HCT116 (cell line): ENCODE data around the gene ERICH6B. TPM values are rescaled to one million over a fixed set of nuclear protein-coding genes. Genes with fewer than 3 reads are reported as not detected.

Source experiments
- ATAC-seq: fragments of 200-7000 bp; cut with Tn5 transposase; 2 replicates; pipeline ENCODE4 v1.9.1; 2020; ENCODE audit warnings: mild to moderate bottlenecking, moderate library complexity
- BruUV-seq: library from RNA; stranded (reverse); fragments of 400-500 nt; replicated peaks from 2 replicates; lab custom pipeline; 2021; lab: Mats Ljungman, UMichigan
- CTCF ChIA-PET: fragments of 300-600 bp; sonication (Branson Sonifier 250); formaldehyde crosslinking; loops from one replicate; lab custom pipeline; 2021; ENCODE audit warnings: antibody characterized with exemption; lab: Charles Lee
- POLR2A ChIA-PET: fragments of 300-600, 350-600 bp; sonication (Branson Sonifier 250); formaldehyde crosslinking; loops from one replicate; lab custom pipeline; 2021; ENCODE audit warnings: antibody characterized with exemption; lab: Charles Lee
- RAD21 ChIA-PET, 2 experiments: fragments of 300-600 bp; sonication (Branson Sonifier 250); formaldehyde crosslinking; loops; one replicate each; lab custom pipeline; 2023; ENCODE audit warnings: low total read pairs in 2 of 2; ENCODE audit not compliant: uncharacterized antibody in 2 of 2, unreplicated experiment in 2 of 2, low non-redundant PET in 1 of 2; lab: Charles Lee
- DNase-seq: peaks from one replicate; pipeline ENCODE4 v3.0.0-alpha.2; 2010; ENCODE audit warnings: low read depth, low spot score
- H2AFZ ChIP-seq: fragments of 200-600 bp; shearing (Covaris generic), sonication (generic); 2 replicates; pipeline ENCODE4 v1.6.1; 2017; ENCODE audit warnings: low read depth, mixed run types, mixed read lengths, antibody characterized with exemption, low read length; ENCODE audit not compliant: poor library complexity, severe bottlenecking
- H3K27ac ChIP-seq: 2 replicates; pipeline ENCODE4 v1.5.1; 2012; ENCODE audit warnings: low read depth, low read length
- H3K27me3 ChIP-seq: fragments of 200-600 bp; sonication (generic); 2 replicates; pipeline ENCODE4 v1.6.1; 2016; ENCODE audit warnings: mixed run types, low read length, mixed read lengths; ENCODE audit not compliant: insufficient read depth
- H3K36me3 ChIP-seq, 2 experiments: fragments of 200-500 bp in 1 of 2; fragments of 200-600 bp in 1 of 2; sonication (Bioruptor generic) in 1 of 2; sonication (generic) in 1 of 2; 2 replicates each; pipeline versions ENCODE4 v1.5.1 to v1.6.1; 2014 to 2016; ENCODE audit warnings: low read length in 2 of 2, inconsistent platforms in 1 of 2, mixed read lengths in 1 of 2, mixed run types in 1 of 2; ENCODE audit not compliant: insufficient read depth in 2 of 2, control insufficient read depth in 1 of 2
- H3K4me1 ChIP-seq, 2 experiments: fragments of 200-600 bp in 1 of 2; sonication (generic) in 1 of 2; 2 replicates each; pipeline versions ENCODE4 v1.5.1 to v1.6.1; 2012 to 2017; ENCODE audit warnings: low read length in 2 of 2, inconsistent platforms in 1 of 2, mild to moderate bottlenecking in 1 of 2, mixed read lengths in 1 of 2, mixed run types in 1 of 2, moderate library complexity in 1 of 2; ENCODE audit not compliant: insufficient read depth in 2 of 2, control insufficient read depth in 1 of 2
- H3K4me2 ChIP-seq: fragments of 200-600 bp; sonication (generic); 2 replicates; pipeline ENCODE4 v1.6.1; 2017; ENCODE audit warnings: mixed run types, low read length, mixed read lengths
- H3K4me3 ChIP-seq, 2 experiments: fragments of 200-600 bp in 1 of 2; sonication (generic) in 1 of 2; replicated peaks in 1 of 2; 2 replicates each; pipeline ENCODE4 v1.5.1; 2011 to 2016; ENCODE audit warnings: low read length in 2 of 2, control low read depth in 1 of 2, low read depth in 1 of 2, mild to moderate bottlenecking in 1 of 2, mixed read lengths in 1 of 2, mixed run types in 1 of 2
- H3K79me2 ChIP-seq: fragments of 200-600 bp; sonication (generic); 2 replicates; pipeline ENCODE4 v1.6.1; 2017; ENCODE audit warnings: mild to moderate bottlenecking, mixed run types, low read length, moderate library complexity, mixed read lengths; ENCODE audit not compliant: insufficient read depth
- H3K9ac ChIP-seq: fragments of 200-600 bp; sonication (generic); 2 replicates; pipeline ENCODE4 v1.6.1; 2016; ENCODE audit warnings: low read length, mixed read lengths
- H3K9me2 ChIP-seq: fragments of 200-600 bp; sonication (generic), shearing (Covaris generic); 2 replicates; pipeline ENCODE4 v1.6.1; 2017; ENCODE audit warnings: mixed run types, mild to moderate bottlenecking, moderate library complexity; ENCODE audit not compliant: insufficient read depth
- H3K9me3 ChIP-seq, 2 experiments: fragments of 200-500 bp in 1 of 2; fragments of 200-600 bp in 1 of 2; sonication (Bioruptor generic) in 1 of 2; sonication (generic) in 1 of 2; 2 replicates each; pipeline ENCODE4 v1.6.1; 2014 to 2017; ENCODE audit warnings: low read length in 2 of 2, mixed read lengths in 2 of 2, inconsistent platforms in 1 of 2, low read depth in 1 of 2, mild to moderate bottlenecking in 1 of 2, mixed run types in 1 of 2, moderate library complexity in 1 of 2; ENCODE audit not compliant: control insufficient read depth in 1 of 2, insufficient read depth in 1 of 2
- H4K20me1 ChIP-seq: fragments of 200-600 bp; sonication (generic), shearing (Covaris generic); 2 replicates; pipeline ENCODE4 v1.6.1; 2017; ENCODE audit warnings: mixed run types, mild to moderate bottlenecking, moderate library complexity; ENCODE audit not compliant: insufficient read depth
- CBX3 ChIP-seq: IDR thresholded peaks from 2 replicates; pipeline ENCODE4 v1.6.1; 2012; ENCODE audit warnings: low read depth
- CEBPB ChIP-seq: IDR thresholded peaks from 2 replicates; pipeline ENCODE4 v1.6.1; 2012; ENCODE audit warnings: low read depth
- EGR1 ChIP-seq: IDR thresholded peaks from 2 replicates; pipeline ENCODE4 v1.6.1; 2012; ENCODE audit warnings: low read depth
- EZH2 ChIP-seq: fragments of 200-600 bp; sonication (generic); IDR thresholded peaks from 2 replicates; pipeline ENCODE4 v1.6.1; 2017; ENCODE audit warnings: antibody characterized with exemption, mixed run types
- EZH2phosphoT487 ChIP-seq: fragments of 200-600 bp; IDR thresholded peaks from 2 replicates; pipeline ENCODE4 v1.6.1; 2018; ENCODE audit warnings: antibody characterized with exemption, borderline replicate concordance
- FOSL1 ChIP-seq: IDR thresholded peaks from 2 replicates; pipeline ENCODE4 v1.6.1; 2012; ENCODE audit warnings: low read depth
- POLR2A ChIP-seq: IDR thresholded peaks from 2 replicates; pipeline ENCODE4 v1.7.0; 2011; ENCODE audit warnings: borderline replicate concordance; ENCODE audit not compliant: insufficient read depth, insufficient read length; ENCODE audit errors: extremely low read depth
- RAD21 ChIP-seq: IDR thresholded peaks from 2 replicates; pipeline ENCODE4 v1.6.1; 2012; ENCODE audit warnings: low read depth, mild to moderate bottlenecking
- SIN3A ChIP-seq: IDR thresholded peaks from 2 replicates; pipeline ENCODE4 v1.6.1; 2012; ENCODE audit warnings: low read depth
- SP1 ChIP-seq: IDR thresholded peaks from 2 replicates; pipeline ENCODE4 v1.6.1; 2012; ENCODE audit warnings: low read depth
- ZFX ChIP-seq: fragments of 450-650 bp; IDR thresholded peaks from 2 replicates; pipeline ENCODE4 v1.6.1; 2017
- intact Hi-C: fragments of 100-400 bp; cut with micrococcal nuclease; formaldehyde crosslinking; loops from 2 replicates; pipeline ENCODE4 v1.10.0; 2022
- total RNA-seq: library from RNA; stranded (reverse); gene quantifications from one replicate; pipeline ENCODE4 v1.2.1, GENCODE V29; 2021; ENCODE audit not compliant: unreplicated experiment
- TF ChIP-seq, protein P1 (sequence below): IDR thresholded peaks from 2 replicates; pipeline ENCODE4 v1.6.1; 2012; ENCODE audit warnings: low read depth
- TF ChIP-seq, protein P2 (sequence below): IDR thresholded peaks from 2 replicates; pipeline ENCODE4 v1.6.1; 2011; ENCODE audit warnings: mild to moderate bottlenecking, low read length, moderate library complexity; ENCODE audit not compliant: insufficient replicate concordance; ENCODE audit errors: extremely low read depth
- TF ChIP-seq, protein P3 (sequence below): IDR thresholded peaks from 2 replicates; pipeline ENCODE4 v1.6.1; 2012

Gene ERICH6B
- total RNA-seq, 1 experiment from 2014 or later = not detected

DNA sequence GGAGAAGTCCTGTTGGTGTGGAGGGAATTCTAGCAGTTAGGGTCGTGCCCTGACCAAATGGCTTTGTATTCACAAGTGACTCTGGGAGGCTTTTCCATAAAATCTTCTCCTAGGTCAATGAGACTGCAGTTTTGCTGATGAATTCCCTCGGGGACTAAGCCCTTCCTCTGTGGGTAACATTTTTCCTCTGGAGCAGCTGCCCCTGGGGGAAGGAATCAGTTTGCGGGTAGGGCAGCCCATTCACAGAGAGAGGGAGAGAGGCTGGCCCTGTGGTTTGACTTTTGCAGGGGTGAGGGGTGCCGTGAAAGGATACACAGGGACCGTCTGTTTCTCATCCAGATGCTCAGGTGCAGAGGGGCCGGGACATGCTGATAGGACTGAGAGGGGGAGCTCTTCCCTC lies 67.3 kb downstream of the ERICH6B start:
- RAD21 ChIA-PET = no interaction called here
- no peaks in the 10 kb centered on the region for H4K20me1 ChIP-seq
- H3K9me2 ChIP-seq = no peaks in the 10 kb centered on the region
- intact Hi-C loops = no loop called here
- no peak overlapping the region for H3K27ac ChIP-seq
- no peak overlapping the region for H3K4me3 ChIP-seq
- CTCF ChIA-PET = no interaction called here
- DNase-seq = no peak
- no peak overlapping the region for H2AFZ ChIP-seq
- ATAC-seq = no peak
- no peak for TF ChIP-seq EGR1
- TF ChIP-seq ZFX = no peak
- no peak for TF ChIP-seq POLR2A
- TF ChIP-seq, protein P1, sequence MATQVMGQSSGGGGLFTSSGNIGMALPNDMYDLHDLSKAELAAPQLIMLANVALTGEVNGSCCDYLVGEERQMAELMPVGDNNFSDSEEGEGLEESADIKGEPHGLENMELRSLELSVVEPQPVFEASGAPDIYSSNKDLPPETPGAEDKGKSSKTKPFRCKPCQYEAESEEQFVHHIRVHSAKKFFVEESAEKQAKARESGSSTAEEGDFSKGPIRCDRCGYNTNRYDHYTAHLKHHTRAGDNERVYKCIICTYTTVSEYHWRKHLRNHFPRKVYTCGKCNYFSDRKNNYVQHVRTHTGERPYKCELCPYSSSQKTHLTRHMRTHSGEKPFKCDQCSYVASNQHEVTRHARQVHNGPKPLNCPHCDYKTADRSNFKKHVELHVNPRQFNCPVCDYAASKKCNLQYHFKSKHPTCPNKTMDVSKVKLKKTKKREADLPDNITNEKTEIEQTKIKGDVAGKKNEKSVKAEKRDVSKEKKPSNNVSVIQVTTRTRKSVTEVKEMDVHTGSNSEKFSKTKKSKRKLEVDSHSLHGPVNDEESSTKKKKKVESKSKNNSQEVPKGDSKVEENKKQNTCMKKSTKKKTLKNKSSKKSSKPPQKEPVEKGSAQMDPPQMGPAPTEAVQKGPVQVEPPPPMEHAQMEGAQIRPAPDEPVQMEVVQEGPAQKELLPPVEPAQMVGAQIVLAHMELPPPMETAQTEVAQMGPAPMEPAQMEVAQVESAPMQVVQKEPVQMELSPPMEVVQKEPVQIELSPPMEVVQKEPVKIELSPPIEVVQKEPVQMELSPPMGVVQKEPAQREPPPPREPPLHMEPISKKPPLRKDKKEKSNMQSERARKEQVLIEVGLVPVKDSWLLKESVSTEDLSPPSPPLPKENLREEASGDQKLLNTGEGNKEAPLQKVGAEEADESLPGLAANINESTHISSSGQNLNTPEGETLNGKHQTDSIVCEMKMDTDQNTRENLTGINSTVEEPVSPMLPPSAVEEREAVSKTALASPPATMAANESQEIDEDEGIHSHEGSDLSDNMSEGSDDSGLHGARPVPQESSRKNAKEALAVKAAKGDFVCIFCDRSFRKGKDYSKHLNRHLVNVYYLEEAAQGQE = no peak
- TF ChIP-seq, protein P2, sequence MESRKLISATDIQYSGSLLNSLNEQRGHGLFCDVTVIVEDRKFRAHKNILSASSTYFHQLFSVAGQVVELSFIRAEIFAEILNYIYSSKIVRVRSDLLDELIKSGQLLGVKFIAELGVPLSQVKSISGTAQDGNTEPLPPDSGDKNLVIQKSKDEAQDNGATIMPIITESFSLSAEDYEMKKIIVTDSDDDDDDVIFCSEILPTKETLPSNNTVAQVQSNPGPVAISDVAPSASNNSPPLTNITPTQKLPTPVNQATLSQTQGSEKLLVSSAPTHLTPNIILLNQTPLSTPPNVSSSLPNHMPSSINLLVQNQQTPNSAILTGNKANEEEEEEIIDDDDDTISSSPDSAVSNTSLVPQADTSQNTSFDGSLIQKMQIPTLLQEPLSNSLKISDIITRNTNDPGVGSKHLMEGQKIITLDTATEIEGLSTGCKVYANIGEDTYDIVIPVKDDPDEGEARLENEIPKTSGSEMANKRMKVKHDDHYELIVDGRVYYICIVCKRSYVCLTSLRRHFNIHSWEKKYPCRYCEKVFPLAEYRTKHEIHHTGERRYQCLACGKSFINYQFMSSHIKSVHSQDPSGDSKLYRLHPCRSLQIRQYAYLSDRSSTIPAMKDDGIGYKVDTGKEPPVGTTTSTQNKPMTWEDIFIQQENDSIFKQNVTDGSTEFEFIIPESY = no peak
- no peak for TF ChIP-seq EZH2phosphoT487
- no peak for TF ChIP-seq FOSL1
- TF ChIP-seq CEBPB = no peak
- no peak for TF ChIP-seq SP1
- TF ChIP-seq SIN3A = no peak
- TF ChIP-seq, protein P3, sequence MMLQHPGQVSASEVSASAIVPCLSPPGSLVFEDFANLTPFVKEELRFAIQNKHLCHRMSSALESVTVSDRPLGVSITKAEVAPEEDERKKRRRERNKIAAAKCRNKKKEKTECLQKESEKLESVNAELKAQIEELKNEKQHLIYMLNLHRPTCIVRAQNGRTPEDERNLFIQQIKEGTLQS = no peak
- TF ChIP-seq CBX3 = no peak
- no peak for TF ChIP-seq RAD21
- TF ChIP-seq EZH2 = no peak
- TF ChIP-seq, all 23 proteins: peak for 0
- H3K9me3 ChIP-seq = no peaks in the 10 kb centered on the region
- H3K36me3 ChIP-seq = no peaks in the 10 kb centered on the region
- no peak overlapping the region for H3K9ac ChIP-seq
- H3K27me3 ChIP-seq = peaks cover 14% of the 10 kb centered on the region
- POLR2A ChIA-PET = no interaction called here
- no peak overlapping the region for H3K4me2 ChIP-seq
- H3K79me2 ChIP-seq = no peaks in the 10 kb centered on the region
- no TSS peak for BruUV-seq
- H3K4me1 ChIP-seq = no peaks in the 10 kb centered on the region
